ENCODE data around the gene WDR5. TPM values are rescaled to one million over a fixed set of nuclear protein-coding genes. Genes with fewer than 3 reads are reported as not detected.

The WDR5 gene
- total and polyA plus RNA-seq, 10 of the 15 experiments (the other 5 are each of a cell fraction or from before 2014, with no cell fraction given) = 1.4 to 43.7 (median 33.2) TPM

GRCh38 chr9:134182554-134183085 lies 46.7 kb downstream of the WDR5 start (continued):
- TF ChIP-seq HSF1 (IDR thresholded peaks at IDR 0.05; ENCODE audit: low read depth, low read length) (no peak), MEF2A (IDR thresholded peaks at IDR 0.05; ENCODE audit: insufficient read depth, low read depth, low read length) (no peak), MTA2 (IDR thresholded peaks at IDR 0.05; ENCODE audit: low read depth) (no peak), ZNF592 (IDR thresholded peaks at IDR 0.05) (no peak), CUX1 (IDR thresholded peaks at IDR 0.05; ENCODE audit: insufficient replicate concordance, low read depth, low read length) (no peak), CHD2 (IDR thresholded peaks at IDR 0.05; ENCODE audit: borderline replicate concordance, low read depth, low read length) (no peak), BCL3 (IDR thresholded peaks at IDR 0.05; ENCODE audit: borderline replicate concordance, insufficient read depth, low read depth, low read length, poor library complexity, severe bottlenecking) (no peak), JUNB (IDR thresholded peaks at IDR 0.05) (no peak), ELK1 (IDR thresholded peaks at IDR 0.05; ENCODE audit: low read depth, low read length) (no peak), IKZF1 (conservative IDR thresholded peaks at IDR 0.05) (no peak), ZBED1 (IDR thresholded peaks at IDR 0.05; ENCODE audit: borderline replicate concordance) (no peak), GATAD2B (conservative IDR thresholded peaks at IDR 0.05; ENCODE audit: low read depth) (no peak), NBN (IDR thresholded peaks at IDR 0.05) (peak; percentile 86), BHLHE40 (IDR thresholded peaks at IDR 0.05; ENCODE audit: borderline replicate concordance in 1 of 2, low read depth in 2 of 2, low read length in 1 of 2) (peak in 1 of 2 experiments; percentile 38; a peak in 2 of 4 replicates), NRF1 (conservative IDR thresholded peaks at IDR 0.05; ENCODE audit: low read depth, low read length) (no peak), RELA (IDR thresholded peaks at IDR 0.05; ENCODE audit: borderline replicate concordance, partially characterized antibody) (no peak), NR2F1 (conservative IDR thresholded peaks at IDR 0.05) (no peak)

Measured in GM12878 (cell line).